Bronchial epithelial cell (primary cell): ENCODE data around the gene MAP4K4. TPM values are rescaled to one million over a fixed set of nuclear protein-coding genes. Genes with fewer than 3 reads are reported as not detected.

Experiments used
- DNase-seq: peaks from one replicate; pipeline ENCODE4 v3.0.0-alpha.2; 2010; ENCODE audit warnings: low read depth
- FAIRE-seq: peaks from 2 replicates; lab custom pipeline; 2011; peaks lifted over from hg19 to GRCh38; lab: Jason Lieb, UNC
- H3K27me3 ChIP-seq: 2 replicates; pipeline ENCODE4 v1.5.1; 2011; ENCODE audit warnings: low read length; ENCODE audit not compliant: control insufficient read depth, insufficient read depth
- H3K36me3 ChIP-seq: 2 replicates; pipeline ENCODE4 v1.5.1; 2011; ENCODE audit warnings: low read length; ENCODE audit not compliant: control insufficient read depth, insufficient read depth
- H3K4me3 ChIP-seq: 2 replicates; pipeline ENCODE4 v1.5.1; 2011; ENCODE audit warnings: mild to moderate bottlenecking, low read depth, low read length, control low read depth
- CTCF ChIP-seq: IDR thresholded peaks from 2 replicates; pipeline ENCODE4 v1.5.1; 2011; ENCODE audit warnings: mild to moderate bottlenecking, moderate library complexity, low read length, control low read depth, inconsistent platforms; ENCODE audit not compliant: insufficient read depth, severe bottlenecking
- total RNA-seq: library from RNA; depleted of rRNA; stranded (reverse); fragments of >200 nt; gene quantifications from 2 replicates; pipeline ENCODE4 v1.2.1, GENCODE V29; 2014

The MAP4K4 gene
- total RNA-seq, 1 donor from 2014 or later = 81.1 TPM

- Histone ChIP-seq H3K4me3 (no peak overlapping the region), H3K27me3 (no peaks in the 10 kb centered on the region), H3K36me3 (no peaks in the 10 kb centered on the region)
- FAIRE-seq (no peak), DNase-seq (no peak)
- no peak for TF ChIP-seq CTCF
Observed at GRCh38 chr2:101665312-101665711, 32.2 kb upstream of the MAP4K4 start.

- Histone ChIP-seq H3K27me3 (no peaks in the 10 kb centered on the region), H3K4me3 (no peak overlapping the region), H3K36me3 (no peaks in the 10 kb centered on the region)
- no peak for FAIRE-seq
- no peak for DNase-seq
- TF ChIP-seq CTCF = no peak
Observed at GRCh38 chr2:101667823-101668222, 29.7 kb upstream of the MAP4K4 start.

DNA sequence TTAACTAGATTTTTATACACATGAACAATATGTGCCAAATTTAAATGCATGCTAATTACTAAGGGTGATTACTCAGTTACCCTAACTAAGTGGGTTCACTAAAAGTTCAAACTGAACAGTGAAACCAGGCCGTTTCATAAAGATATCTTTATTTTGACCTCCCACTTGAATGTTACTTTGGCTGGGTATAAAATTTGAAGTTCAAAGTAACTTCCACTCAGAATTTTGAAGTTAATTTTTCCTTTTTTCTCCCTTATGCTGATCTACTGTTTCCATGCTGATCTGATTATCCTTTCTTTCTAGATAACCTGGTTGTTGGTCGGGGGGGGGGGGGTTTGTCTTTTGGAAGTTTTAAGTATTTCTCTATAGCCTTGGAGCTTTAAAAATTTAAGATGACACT lies 25.5 kb upstream of the MAP4K4 start:
- Histone ChIP-seq H3K36me3 (no peaks in the 10 kb centered on the region), H3K4me3 (no peak overlapping the region), H3K27me3 (no peaks in the 10 kb centered on the region)
- FAIRE-seq (no peak), DNase-seq (no peak)
- no peak for TF ChIP-seq CTCF

- FAIRE-seq (no peak), DNase-seq (no peak)
- no peak for TF ChIP-seq CTCF
- Histone ChIP-seq H3K36me3 (no peaks in the 10 kb centered on the region), H3K4me3 (no peak overlapping the region), H3K27me3 (no peaks in the 10 kb centered on the region)
Observed at GRCh38 chr2:101673920-101674319, 23.6 kb upstream of the MAP4K4 start.

DNA sequence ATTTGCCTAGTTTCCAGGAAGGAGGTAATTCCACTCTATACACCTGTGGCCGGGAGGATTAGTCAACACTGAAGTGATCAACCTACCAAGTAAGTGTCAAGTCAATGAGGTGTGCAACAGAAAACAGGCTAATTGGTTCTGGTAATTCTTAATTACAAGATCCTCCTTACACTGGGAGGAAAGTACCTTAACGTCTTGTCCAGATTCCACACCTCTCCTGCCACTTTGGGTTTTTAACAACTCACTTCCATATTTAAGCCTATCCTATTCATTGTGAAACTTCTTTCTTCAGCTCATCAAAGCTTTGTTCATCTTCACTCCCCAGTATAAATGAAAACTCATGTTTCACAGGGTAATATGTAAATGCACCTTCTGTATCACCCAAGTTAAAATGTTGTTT lies 22.0 kb upstream of the MAP4K4 start:
- no peak for FAIRE-seq
- DNase-seq = no peak
- Histone ChIP-seq H3K36me3 (no peaks in the 10 kb centered on the region), H3K4me3 (no peak overlapping the region), H3K27me3 (no peaks in the 10 kb centered on the region)
- TF ChIP-seq CTCF = no peak

- TF ChIP-seq CTCF = no peak
- no peaks in the 10 kb centered on the region for H3K36me3 ChIP-seq
- FAIRE-seq (no peak), DNase-seq (no peak)
- no peaks in the 10 kb centered on the region for H3K27me3 ChIP-seq
- H3K4me3 ChIP-seq = no peak overlapping the region
Observed at GRCh38 chr2:101676674-101677073, 20.8 kb upstream of the MAP4K4 start.
